Tibial nerve (tissue), 3 donors: ENCODE data around the gene TCHHL1.

Experiments
- CTCF ChIP-seq, 5 experiments: fragments of 200-600 bp in 3 of 5; fragments of 450-650 bp in 2 of 5; sonication (generic) in 3 of 5; IDR thresholded peaks; one replicate each; pipeline ENCODE4 v1.5.1; 2016 to 2019; ENCODE audit warnings: antibody characterized with exemption in 5 of 5, mild to moderate bottlenecking in 3 of 5, moderate library complexity in 2 of 5
- POLR2A ChIP-seq, 2 donors: fragments of 450-650 bp; IDR thresholded peaks; one replicate each; pipeline ENCODE4 v1.6.1; 2017; ENCODE audit warnings: antibody characterized with exemption in 2 of 2, mild to moderate bottlenecking in 2 of 2, moderate library complexity in 2 of 2

DNA sequence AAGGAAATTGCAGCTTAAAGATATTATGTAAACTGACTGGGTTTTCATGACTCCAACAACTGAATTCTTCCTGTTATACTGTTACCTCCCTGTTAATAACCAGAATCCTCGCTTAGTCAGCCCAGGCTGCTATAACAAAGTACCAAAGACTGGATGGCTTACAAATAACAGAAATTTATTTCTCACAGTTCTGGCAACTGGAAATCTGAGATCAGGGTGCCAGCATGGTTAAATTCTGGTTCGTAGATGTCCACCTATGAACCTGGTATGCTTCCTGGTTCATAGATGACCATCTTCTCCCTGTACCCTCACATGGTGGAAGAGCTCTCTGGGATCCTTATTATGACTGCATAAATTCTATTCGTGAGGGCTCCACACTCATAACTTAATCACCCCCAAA lies 8.1 kb upstream of the TCHHL1 start:
- TF ChIP-seq CTCF (IDR thresholded peaks at IDR 0.05) (no peak), POLR2A (IDR thresholded peaks at IDR 0.05) (no peak)
